K562 (cell line): Measurements from ENCODE around the gene NRSN2. TPM values are rescaled to one million over a fixed set of nuclear protein-coding genes. Genes with fewer than 3 reads are reported as not detected.

Experiments used
- ATAC-seq: fragments of 200-7000 bp; cut with Tn5 transposase; 3 replicates; pipeline ENCODE4 v1.9.1; 2020; ENCODE audit warnings: moderate library complexity
- BruUV-seq: library from RNA; stranded (reverse); fragments of 400-500 nt; replicated peaks from 2 replicates; lab custom pipeline; 2021; lab: Mats Ljungman, UMichigan
- CTCF ChIA-PET: fragments of 300-600 bp; formaldehyde crosslinking; extraction: SDS; loops from one replicate; lab custom pipeline; 2021; ENCODE audit warnings: low intra/inter-chr PET ratio; lab: Yijun Ruan, JAX
- POLR2A ChIA-PET: fragments of 300-600, 350-650 bp; sonication (Branson Sonifier 250); formaldehyde crosslinking; extraction: SDS; loops from one replicate; lab custom pipeline; 2021; ENCODE audit warnings: antibody characterized with exemption, inconsistent platforms; lab: Yijun Ruan, JAX
- DNase-seq, 4 experiments: peaks; one replicate each; pipeline versions ENCODE4 v3.0.0 to v3.0.0-alpha.2; 2011 to 2018; ENCODE audit warnings: low spot score in 3 of 4, mixed read lengths in 3 of 4; ENCODE audit errors: extremely low read depth in 1 of 4
- FAIRE-seq: peaks from 2 replicates; lab custom pipeline; 2011; peaks lifted over from hg19 to GRCh38; lab: Jason Lieb, UNC
- H2AFZ ChIP-seq: 2 replicates; pipeline ENCODE4 v1.6.0; 2011; ENCODE audit warnings: low read depth, low read length, control low read depth, inconsistent platforms
- H3K27ac ChIP-seq: fragments of 200-600 bp; 3 replicates; pipeline ENCODE4 v1.8.0; 2011; ENCODE audit warnings: low read depth, mild to moderate bottlenecking, control low read depth, inconsistent platforms, low read length, moderate library complexity, mixed read lengths; ENCODE audit errors: extremely low read depth
- H3K27me3 ChIP-seq, 2 experiments: fragments of 300-600 bp in 1 of 2; 2 replicates in 1 of 2; 3 replicates in 1 of 2; pipeline versions ENCODE4 v1.6.0 to v1.8.0; 2011; ENCODE audit warnings: inconsistent platforms in 2 of 2, low read length in 2 of 2, mild to moderate bottlenecking in 1 of 2, mixed read lengths in 1 of 2, moderate library complexity in 1 of 2; ENCODE audit not compliant: control insufficient read depth in 2 of 2, insufficient read depth in 2 of 2
- H3K36me3 ChIP-seq: fragments of 300-600 bp; 3 replicates; pipeline ENCODE4 v1.8.0; 2011; ENCODE audit warnings: mild to moderate bottlenecking, low read length, inconsistent platforms; ENCODE audit not compliant: control insufficient read depth, insufficient read depth
- H3K4me1 ChIP-seq, 2 experiments: fragments of 200-600 bp in 1 of 2; replicated peaks in 1 of 2; 2 replicates in 1 of 2; 3 replicates in 1 of 2; pipeline versions ENCODE4 v1.5.1 to v1.8.0; 2011; ENCODE audit warnings: inconsistent platforms in 2 of 2, low read length in 2 of 2, mild to moderate bottlenecking in 1 of 2, mixed read lengths in 1 of 2, moderate library complexity in 1 of 2; ENCODE audit not compliant: control insufficient read depth in 2 of 2, insufficient read depth in 2 of 2
- H3K4me2 ChIP-seq: 2 replicates; pipeline ENCODE4 v1.6.1; 2011; ENCODE audit warnings: low read length, control low read depth, inconsistent platforms, mixed read lengths; ENCODE audit not compliant: insufficient read depth
- H3K4me3 ChIP-seq: fragments of 200-600 bp; sonication (generic), shearing (Covaris generic); 2 replicates; pipeline ENCODE4 v1.5.1; 2016; ENCODE audit warnings: control low read depth, inconsistent platforms
- H3K79me2 ChIP-seq: fragments of 200-600 bp; 3 replicates; pipeline ENCODE4 v1.8.0; 2011; ENCODE audit warnings: low read length, inconsistent platforms; ENCODE audit not compliant: control insufficient read depth, insufficient read depth
- H3K9ac ChIP-seq, 2 experiments: 2 replicates each; pipeline versions ENCODE4 v1.6.0 to v1.6.1; 2011; ENCODE audit warnings: low read depth in 2 of 2, low read length in 2 of 2, control low read depth in 1 of 2, inconsistent platforms in 1 of 2, mild to moderate bottlenecking in 1 of 2, mixed read lengths in 1 of 2; ENCODE audit not compliant: insufficient read depth in 1 of 2
- H3K9me1 ChIP-seq: one replicate; pipeline ENCODE4 v1.6.0; 2011; ENCODE audit warnings: inconsistent platforms, mild to moderate bottlenecking, low read length, moderate library complexity; ENCODE audit not compliant: control insufficient read depth, insufficient read depth
- H3K9me3 ChIP-seq: replicated peaks from 2 replicates; pipeline ENCODE4 v1.5.1; 2011; ENCODE audit warnings: low read depth, low read length, inconsistent platforms; ENCODE audit not compliant: control insufficient read depth, insufficient read depth
- H4K20me1 ChIP-seq: replicated peaks from 2 replicates; pipeline ENCODE4 v1.6.1; 2011; ENCODE audit warnings: low read length, inconsistent platforms, mixed read lengths; ENCODE audit not compliant: control insufficient read depth, insufficient read depth
- E2F3 ChIP-seq: fragments of 250-450 bp; sonication (Bioruptor Pico); IDR thresholded peaks from 2 replicates; pipeline ENCODE4 v1.4.0; 2020; ENCODE audit warnings: mild to moderate bottlenecking
- L3MBTL2 ChIP-seq: fragments of 450-650 bp; IDR thresholded peaks from 2 replicates; pipeline ENCODE4 v1.6.1; 2016; ENCODE audit warnings: mild to moderate bottlenecking, moderate library complexity
- NFRKB ChIP-seq: fragments of 450-650 bp; IDR thresholded peaks from 2 replicates; pipeline ENCODE4 v1.6.1; 2016; ENCODE audit warnings: low read depth
- POLR2H ChIP-seq: IDR thresholded peaks from 2 replicates; pipeline ENCODE4 v1.6.1; 2016; ENCODE audit warnings: missing genetic modification characterization, low read depth, mild to moderate bottlenecking, control low read depth, missing compliant biosample characterization, moderate library complexity
- SRSF3 ChIP-seq: fragments of 200-400 bp; formaldehyde crosslinking; IDR thresholded peaks from 2 replicates; pipeline ENCODE4 v1.6.1; 2016; ENCODE audit warnings: mild to moderate bottlenecking, low read length, moderate library complexity; ENCODE audit not compliant: insufficient read depth
- TBP ChIP-seq: optimal IDR thresholded peaks from 2 replicates; pipeline ENCODE3; 2011; ENCODE audit warnings: low read depth, low read length, improper control_type of control experiment
- ZBTB33 ChIP-seq: sonication (generic); formaldehyde crosslinking; IDR thresholded peaks from 2 replicates; pipeline ENCODE4 v1.8.1; 2023; ENCODE audit warnings: mild to moderate bottlenecking, missing genetic modification reagents
- ZNF165 ChIP-seq: fragments of 250-450 bp; sonication (Bioruptor Pico); IDR thresholded peaks from 2 replicates; pipeline ENCODE4 v1.4.0; 2020; ENCODE audit warnings: borderline replicate concordance
- WGBS: fragments of 100-300 bp; shearing (Covaris generic); methylation state at CpG from one replicate; pipeline ENCODE4 v1.1.6; 2016; ENCODE audit warnings: low coverage, mixed read lengths; ENCODE audit not compliant: insufficient coverage; ENCODE audit errors: missing lambda C conversion rate; 5-methylcytosine and 5-hydroxymethylcytosine counted together
- in situ Hi-C: fragments of 300-500 bp; cut with MboI; formaldehyde crosslinking; loops from 4 replicates; pipeline ENCODE4 v1.15.0; 2018; ENCODE audit warnings: inconsistent platforms, mixed read lengths
- intact Hi-C: fragments of 100-400 bp; cut with micrococcal nuclease; formaldehyde crosslinking; loops from 2 replicates; pipeline ENCODE4 v1.14.2; 2022
- polyA plus RNA-seq, 8 experiments: library from polyadenylated mRNA; depleted of rRNA in 4 of 8; stranded (reverse) in 5 of 8; unstranded in 3 of 8; fragments of >200 nt; fragmentation: Nextera tagmentation in 2 of 8; fragmentation: Illumina TruSeq in 1 of 8; extraction: Ambion mirVana in 2 of 8; extraction: Trizol in 1 of 8; gene quantifications; 2 replicates each; pipeline versions ENCODE4 v1.2.1 to v1.2.3, GENCODE V29; 2011 to 2014; ENCODE audit warnings: inconsistent platforms in 1 of 8, missing spikeins in 1 of 8
- total RNA-seq, 7 experiments: library from RNA; depleted of rRNA in 6 of 7; stranded (reverse); fragments of >200 nt in 6 of 7; fragmentation: Illumina TruSeq in 2 of 7; extraction: Trizol in 2 of 7; gene quantifications; 2 replicates each; pipeline versions ENCODE4 v1.2.1 to v1.2.3, GENCODE V29; 2011 to 2021; ENCODE audit warnings: low replicate concordance in 1 of 7
- TF ChIP-seq, protein P1 (sequence below): sonication (generic); formaldehyde crosslinking; IDR thresholded peaks from 2 replicates; pipeline ENCODE4 v1.8.0; 2022; ENCODE audit warnings: missing genetic modification reagents, mild to moderate bottlenecking, borderline replicate concordance
- TF ChIP-seq, protein P2 (sequence below), 2 experiments: fragments of 450-650 bp; IDR thresholded peaks; 2 replicates each; pipeline ENCODE4 v1.6.1; 2018; ENCODE audit warnings: mild to moderate bottlenecking in 2 of 2, low read depth in 1 of 2; ENCODE audit not compliant: partially characterized antibody in 2 of 2

NRSN2 gene
- total and polyA plus RNA-seq, 9 of the 15 experiments (the other 6 are each of a cell fraction or from before 2014, with no cell fraction given), result 7.5 to 29.7 (median 11.1) TPM

GRCh38 chr20:366041-366718 is 19.3 kb downstream of the NRSN2 start:
- Histone ChIP-seq H3K79me2 (no peaks in the 10 kb centered on the region), H3K9me3 (no peaks in the 10 kb centered on the region), H3K9ac (peak overlapping the region; percentile 30; a peak in 2 of 4 replicates), H3K36me3 (no peaks in the 10 kb centered on the region), H3K4me2 (no peak overlapping the region), H3K4me3 (no peak overlapping the region), H3K9me1 (no peaks in the 10 kb centered on the region), H3K27me3 (no peaks in the 10 kb centered on the region), H3K27ac (peak overlapping the region; percentile 61; the same call in 2 of the 3 replicates), H4K20me1 (no peaks in the 10 kb centered on the region), H3K4me1 (peaks cover 46 to 61% of the 10 kb centered on the region in 2 experiments), H2AFZ (peak overlapping the region; percentile 60; the same call in 1 of the 2 replicates)
- intact Hi-C loops, result no loop called here
- BruUV-seq, result no TSS peak
- ChIA-PET CTCF (no interaction called here), POLR2A (interaction anchor here (0.7 to 2.0 kb wide), 6 partner anchors 9 to 322 kb away, joined by 3 to 9 read pairs (median 4); partner anchors contain the start of gene TRIB3)
- DNase-seq (no peak), FAIRE-seq (no peak), ATAC-seq (no peak)
- in situ Hi-C loops, result no loop called here
- 8% methylated on average over 5 of the region's 7 CpGs for WGBS
- TF ChIP-seq, protein P1, sequence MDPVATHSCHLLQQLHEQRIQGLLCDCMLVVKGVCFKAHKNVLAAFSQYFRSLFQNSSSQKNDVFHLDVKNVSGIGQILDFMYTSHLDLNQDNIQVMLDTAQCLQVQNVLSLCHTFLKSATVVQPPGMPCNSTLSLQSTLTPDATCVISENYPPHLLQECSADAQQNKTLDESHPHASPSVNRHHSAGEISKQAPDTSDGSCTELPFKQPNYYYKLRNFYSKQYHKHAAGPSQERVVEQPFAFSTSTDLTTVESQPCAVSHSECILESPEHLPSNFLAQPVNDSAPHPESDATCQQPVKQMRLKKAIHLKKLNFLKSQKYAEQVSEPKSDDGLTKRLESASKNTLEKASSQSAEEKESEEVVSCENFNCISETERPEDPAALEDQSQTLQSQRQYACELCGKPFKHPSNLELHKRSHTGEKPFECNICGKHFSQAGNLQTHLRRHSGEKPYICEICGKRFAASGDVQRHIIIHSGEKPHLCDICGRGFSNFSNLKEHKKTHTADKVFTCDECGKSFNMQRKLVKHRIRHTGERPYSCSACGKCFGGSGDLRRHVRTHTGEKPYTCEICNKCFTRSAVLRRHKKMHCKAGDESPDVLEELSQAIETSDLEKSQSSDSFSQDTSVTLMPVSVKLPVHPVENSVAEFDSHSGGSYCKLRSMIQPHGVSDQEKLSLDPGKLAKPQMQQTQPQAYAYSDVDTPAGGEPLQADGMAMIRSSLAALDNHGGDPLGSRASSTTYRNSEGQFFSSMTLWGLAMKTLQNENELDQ, result no peak
- TF ChIP-seq SRSF3 (no peak), POLR2H (peak; percentile 56; the same call in 1 of the 2 replicates), L3MBTL2 (0 out of 2 replicates have a peak, but pooled peaks have one; percentile 12), NFRKB (peak; percentile 5; the same call in 1 of the 2 replicates), TBP (no peak), ZBTB33 (0 out of 2 replicates have a peak, but pooled peaks have one; percentile 21), E2F3 (no peak), ZNF165 (CRISPR knock-in tag) (no peak)
- TF ChIP-seq, protein P2, sequence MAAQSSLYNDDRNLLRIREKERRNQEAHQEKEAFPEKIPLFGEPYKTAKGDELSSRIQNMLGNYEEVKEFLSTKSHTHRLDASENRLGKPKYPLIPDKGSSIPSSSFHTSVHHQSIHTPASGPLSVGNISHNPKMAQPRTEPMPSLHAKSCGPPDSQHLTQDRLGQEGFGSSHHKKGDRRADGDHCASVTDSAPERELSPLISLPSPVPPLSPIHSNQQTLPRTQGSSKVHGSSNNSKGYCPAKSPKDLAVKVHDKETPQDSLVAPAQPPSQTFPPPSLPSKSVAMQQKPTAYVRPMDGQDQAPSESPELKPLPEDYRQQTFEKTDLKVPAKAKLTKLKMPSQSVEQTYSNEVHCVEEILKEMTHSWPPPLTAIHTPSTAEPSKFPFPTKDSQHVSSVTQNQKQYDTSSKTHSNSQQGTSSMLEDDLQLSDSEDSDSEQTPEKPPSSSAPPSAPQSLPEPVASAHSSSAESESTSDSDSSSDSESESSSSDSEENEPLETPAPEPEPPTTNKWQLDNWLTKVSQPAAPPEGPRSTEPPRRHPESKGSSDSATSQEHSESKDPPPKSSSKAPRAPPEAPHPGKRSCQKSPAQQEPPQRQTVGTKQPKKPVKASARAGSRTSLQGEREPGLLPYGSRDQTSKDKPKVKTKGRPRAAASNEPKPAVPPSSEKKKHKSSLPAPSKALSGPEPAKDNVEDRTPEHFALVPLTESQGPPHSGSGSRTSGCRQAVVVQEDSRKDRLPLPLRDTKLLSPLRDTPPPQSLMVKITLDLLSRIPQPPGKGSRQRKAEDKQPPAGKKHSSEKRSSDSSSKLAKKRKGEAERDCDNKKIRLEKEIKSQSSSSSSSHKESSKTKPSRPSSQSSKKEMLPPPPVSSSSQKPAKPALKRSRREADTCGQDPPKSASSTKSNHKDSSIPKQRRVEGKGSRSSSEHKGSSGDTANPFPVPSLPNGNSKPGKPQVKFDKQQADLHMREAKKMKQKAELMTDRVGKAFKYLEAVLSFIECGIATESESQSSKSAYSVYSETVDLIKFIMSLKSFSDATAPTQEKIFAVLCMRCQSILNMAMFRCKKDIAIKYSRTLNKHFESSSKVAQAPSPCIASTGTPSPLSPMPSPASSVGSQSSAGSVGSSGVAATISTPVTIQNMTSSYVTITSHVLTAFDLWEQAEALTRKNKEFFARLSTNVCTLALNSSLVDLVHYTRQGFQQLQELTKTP (IDR thresholded peaks at IDR 0.05; ENCODE audit: low read depth in 1 of 2, partially characterized antibody in 2 of 2), result peak in 1 of 2 experiments; percentile 41
